ENCODE measurements around the gene DPH6.

GRCh38 chr15:35561308-35561707 lies 15.3 kb upstream of the DPH6 start:
- no peak for TF ChIP-seq EZH2 (IDR thresholded peaks at IDR 0.05)
- no peak for TF ChIP-seq FOXP2 (optimal IDR thresholded peaks at IDR 0.05; ENCODE audit: control extremely low read depth, extremely low read length, insufficient read depth)
- TF ChIP-seq POLR2AphosphoS5 (IDR thresholded peaks at IDR 0.05; ENCODE audit: borderline replicate concordance, low read depth, low read length), result no peak
